Measurements from ENCODE around the gene PRPF4. TPM values are rescaled to one million over a fixed set of nuclear protein-coding genes. Genes with fewer than 3 reads are reported as not detected.

The PRPF4 gene
- total RNA-seq, 1 donor from 2014 or later: 15.6 TPM

GRCh38 chr9:113315231-113315630, 39.8 kb downstream of the PRPF4 start:
- ATAC-seq: no peak

GRCh38 chr9:113316030-113316429, 40.6 kb downstream of the PRPF4 start:
- ATAC-seq: no peak

- no peak for ATAC-seq
Observed at GRCh38 chr9:113317777-113318176, 42.3 kb downstream of the PRPF4 start.

GRCh38 chr9:113319054-113319453, 43.6 kb downstream of the PRPF4 start:
- no peak for ATAC-seq

GRCh38 chr9:113320051-113320450, 44.6 kb downstream of the PRPF4 start:
- ATAC-seq: no peak

- ATAC-seq: no peak
Observed at GRCh38 chr9:113322671-113323070, 47.2 kb downstream of the PRPF4 start.

- no peak for ATAC-seq
Observed at GRCh38 chr9:113326230-113326629, 50.8 kb downstream of the PRPF4 start.

- no peak for ATAC-seq
Observed at GRCh38 chr9:113328045-113328782, 52.8 kb downstream of the PRPF4 start.

GRCh38 chr9:113331780-113332179, 56.3 kb downstream of the PRPF4 start:
- ATAC-seq: no peak

GRCh38 chr9:113337714-113338113, 62.3 kb downstream of the PRPF4 start:
- ATAC-seq: no peak

- peak; percentile 85 for ATAC-seq
Observed at GRCh38 chr9:113340011-113340699, 64.7 kb downstream of the PRPF4 start, which contains the start of gene WDR31. TSS of gene WDR31 (minus strand) at chr9:113340275. CDS start at chr9:113332022, 8,253 bp downstream.

GRCh38 chr9:113341712-113342410, 66.4 kb downstream of the PRPF4 start:
- ATAC-seq: peak; percentile 94

Other genes with a start within 250 kb of the PRPF4 start
- 1.1 TPM for gene ZFP37, start 218.9 kb upstream of the PRPF4 start, total RNA-seq
- 5.3 TPM for gene SLC31A2, start 124.7 kb upstream of the PRPF4 start, total RNA-seq
- gene FKBP15, start 54.4 kb upstream of the PRPF4 start, total RNA-seq: 18.8 TPM
- 22.2 TPM for gene SLC31A1, start 54.1 kb upstream of the PRPF4 start, total RNA-seq
- gene CDC26, start 86 bp upstream of the PRPF4 start, total RNA-seq: 15.3 TPM
- 4.2 TPM for gene RNF183, start 27.7 kb downstream of the PRPF4 start, total RNA-seq
- 3.7 TPM for gene WDR31, start 64.6 kb downstream of the PRPF4 start, total RNA-seq
- 37.6 TPM for gene BSPRY, start 73.9 kb downstream of the PRPF4 start, total RNA-seq
- gene HDHD3, start 101.3 kb downstream of the PRPF4 start, total RNA-seq: 41.2 TPM
- 55.2 TPM for gene ALAD, start 125.6 kb downstream of the PRPF4 start, total RNA-seq
- 39.7 TPM for gene POLE3, start 135.0 kb downstream of the PRPF4 start, total RNA-seq
- 0.36 TPM for gene C9orf43, start 135.1 kb downstream of the PRPF4 start, total RNA-seq
- 22.8 TPM for gene RGS3, start 188.1 kb downstream of the PRPF4 start, total RNA-seq